H9 (cell line): Measurements from ENCODE around the gene NRXN2. TPM values are rescaled to one million over a fixed set of nuclear protein-coding genes. Genes with fewer than 3 reads are reported as not detected.

Experiments used
- DNase-seq: peaks from one replicate; pipeline ENCODE4 v3.0.0-alpha.2; 2017
- H2AFZ ChIP-seq: one replicate; pipeline ENCODE4 v1.6.1; 2013; ENCODE audit warnings: mild to moderate bottlenecking, low read length, control low read depth, moderate library complexity
- H2AK5ac ChIP-seq: 2 replicates; pipeline ENCODE4 v1.6.1; 2013; ENCODE audit warnings: low read length, control low read depth, mixed read lengths; ENCODE audit not compliant: insufficient read length
- H2BK120ac ChIP-seq: one replicate; pipeline ENCODE4 v1.6.1; 2013; ENCODE audit warnings: low read depth, mild to moderate bottlenecking, low read length, control low read depth, inconsistent platforms; ENCODE audit not compliant: poor library complexity, severe bottlenecking
- H2BK12ac ChIP-seq: 2 replicates; pipeline ENCODE4 v1.6.1; 2013; ENCODE audit warnings: low read length, control low read depth, mixed read lengths, low read depth; ENCODE audit not compliant: insufficient read length
- H2BK15ac ChIP-seq: 2 replicates; pipeline ENCODE4 v1.6.1; 2013; ENCODE audit warnings: low read depth, low read length, control low read depth
- H2BK20ac ChIP-seq: one replicate; pipeline ENCODE4 v1.6.1; 2013; ENCODE audit warnings: low read depth, mild to moderate bottlenecking, low read length, control low read depth, inconsistent platforms; ENCODE audit not compliant: poor library complexity, severe bottlenecking
- H2BK5ac ChIP-seq: 2 replicates; pipeline ENCODE4 v1.6.1; 2013; ENCODE audit warnings: low read length, control low read depth, mixed read lengths; ENCODE audit not compliant: insufficient read length
- H3K14ac ChIP-seq: 2 replicates; pipeline ENCODE4 v1.6.1; 2013; ENCODE audit warnings: low read length, control low read depth; ENCODE audit not compliant: insufficient read depth
- H3K18ac ChIP-seq: 2 replicates; pipeline ENCODE4 v1.6.1; 2013; ENCODE audit warnings: low read depth, mild to moderate bottlenecking, mixed read lengths, low read length, control low read depth; ENCODE audit not compliant: insufficient read length
- H3K23ac ChIP-seq: 2 replicates; pipeline ENCODE4 v1.6.1; 2013; ENCODE audit warnings: low read length, control low read depth, mixed read lengths, low read depth; ENCODE audit not compliant: insufficient read length
- H3K23me2 ChIP-seq: 2 replicates; pipeline ENCODE4 v1.6.1; 2013; ENCODE audit warnings: low read depth, mild to moderate bottlenecking, mixed read lengths, low read length, control low read depth; ENCODE audit not compliant: insufficient read length, poor library complexity, severe bottlenecking
- H3K27ac ChIP-seq: 2 replicates; pipeline ENCODE4 v1.5.1; 2013; ENCODE audit warnings: low read length, control low read depth, mixed read lengths, low read depth; ENCODE audit not compliant: insufficient read length
- H3K27me3 ChIP-seq: 2 replicates; pipeline ENCODE4 v1.6.1; 2013; ENCODE audit warnings: low read length, control low read depth, inconsistent platforms; ENCODE audit not compliant: insufficient read depth
- H3K4ac ChIP-seq: 2 replicates; pipeline ENCODE4 v1.6.1; 2013; ENCODE audit warnings: low read depth, mild to moderate bottlenecking, control low read depth, inconsistent platforms, low read length, moderate library complexity
- H3K4me1 ChIP-seq: 2 replicates; pipeline ENCODE4 v1.6.1; 2013; ENCODE audit warnings: low read length, control low read depth, inconsistent platforms; ENCODE audit not compliant: insufficient read depth
- H3K4me2 ChIP-seq: 2 replicates; pipeline ENCODE4 v1.6.1; 2013; ENCODE audit warnings: low read length, control low read depth, mixed read lengths; ENCODE audit not compliant: insufficient read length, insufficient read depth
- H3K56ac ChIP-seq: 2 replicates; pipeline ENCODE4 v1.6.1; 2013; ENCODE audit warnings: low read depth, mild to moderate bottlenecking, mixed read lengths, low read length, control low read depth; ENCODE audit not compliant: insufficient read length
- H3K79me1 ChIP-seq: 2 replicates; pipeline ENCODE4 v1.6.1; 2013; ENCODE audit warnings: low read depth, mild to moderate bottlenecking, moderate library complexity, low read length, control low read depth, inconsistent platforms; ENCODE audit not compliant: insufficient read depth, poor library complexity, severe bottlenecking
- H3K79me2 ChIP-seq: 2 replicates; pipeline ENCODE4 v1.6.1; 2013; ENCODE audit warnings: low read length, control low read depth, inconsistent platforms; ENCODE audit not compliant: insufficient read depth
- H3K9ac ChIP-seq: 2 replicates; pipeline ENCODE4 v1.6.1; 2013; ENCODE audit warnings: low read length, control low read depth, mixed read lengths; ENCODE audit not compliant: insufficient read length; ENCODE audit errors: extremely low read depth
- H3K9me3 ChIP-seq: one replicate; pipeline ENCODE4 v1.6.1; 2013; ENCODE audit warnings: low read depth, low read length, inconsistent platforms; ENCODE audit not compliant: control insufficient read depth
- H3T11ph ChIP-seq: one replicate; pipeline ENCODE4 v1.6.1; 2013; ENCODE audit warnings: mild to moderate bottlenecking, low read length, control low read depth, inconsistent platforms
- H4K20me1 ChIP-seq: one replicate; pipeline ENCODE4 v1.6.1; 2013; ENCODE audit not compliant: control insufficient read depth, insufficient read length, insufficient read depth
- H4K5ac ChIP-seq: 2 replicates; pipeline ENCODE4 v1.6.1; 2013; ENCODE audit warnings: low read depth, mild to moderate bottlenecking, mixed read lengths, low read length, control low read depth; ENCODE audit not compliant: insufficient read length
- H4K8ac ChIP-seq: replicated peaks from 2 replicates; pipeline ENCODE4 v1.6.1; 2013; ENCODE audit warnings: low read length, control low read depth, mixed read lengths, low read depth; ENCODE audit not compliant: insufficient read length
- H4K91ac ChIP-seq: 2 replicates; pipeline ENCODE4 v1.6.1; 2013; ENCODE audit warnings: low read depth, mild to moderate bottlenecking, moderate library complexity, mixed read lengths, low read length, control low read depth; ENCODE audit not compliant: insufficient read length
- H3K27ac Mint-ChIP-seq, 3 experiments: 2 replicates in 2 of 3; 3 replicates in 1 of 3; pipeline ENCODE4 v1.8.0; 2020 to 2021; ENCODE audit warnings: mixed read lengths in 3 of 3, mild to moderate bottlenecking in 1 of 3, moderate library complexity in 1 of 3
- H3K27me3 Mint-ChIP-seq: 2 replicates; pipeline ENCODE4 v1.8.0; 2021; ENCODE audit warnings: low read depth, mild to moderate bottlenecking, moderate library complexity, mixed read lengths
- H3K36me3 Mint-ChIP-seq, 3 experiments: 2 replicates in 2 of 3; 3 replicates in 1 of 3; pipeline ENCODE4 v1.8.0; 2020 to 2021; ENCODE audit warnings: low read depth in 3 of 3, mixed read lengths in 3 of 3; ENCODE audit not compliant: insufficient read depth in 1 of 3
- H3K4me1 Mint-ChIP-seq, 2 experiments: 2 replicates each; pipeline ENCODE4 v1.8.0; 2020; ENCODE audit warnings: mixed read lengths in 2 of 2
- H3K4me3 Mint-ChIP-seq, 2 experiments: 2 replicates in 1 of 2; 3 replicates in 1 of 2; pipeline ENCODE4 v1.8.0; 2020 to 2021; ENCODE audit warnings: mild to moderate bottlenecking in 2 of 2, mixed read lengths in 2 of 2, moderate library complexity in 1 of 2
- H3K9me3 Mint-ChIP-seq, 2 experiments: 2 replicates in 1 of 2; 3 replicates in 1 of 2; pipeline ENCODE4 v1.8.0; 2020; ENCODE audit warnings: mild to moderate bottlenecking in 2 of 2, mixed read lengths in 2 of 2, moderate library complexity in 1 of 2
- CTCF ChIP-seq: fragments of 200-600 bp; sonication (generic); conservative IDR thresholded peaks from 3 replicates; pipeline ENCODE4 v1.8.0; 2021; ENCODE audit warnings: antibody characterized with exemption, mild to moderate bottlenecking
- WGBS: extraction: QIAGEN DNeasy Blood & Tissue Kit; methylation state at CpG from one replicate; pipeline ENCODE4 v1.1.7; 2013; ENCODE audit warnings: missing lambda C conversion rate, low lambda C conversion rate, mixed read lengths; ENCODE audit not compliant: insufficient read length; ENCODE audit errors: extremely low coverage; 5-methylcytosine and 5-hydroxymethylcytosine counted together
- total RNA-seq: library from RNA; stranded (reverse); gene quantifications from 2 replicates; pipeline ENCODE4 v1.2.1, GENCODE V29; 2021

NRXN2 gene
- total RNA-seq, 1 experiment from 2014 or later, result 3.9 TPM

- no peak overlapping the region for H2AFZ ChIP-seq
These were observed 21.7 kb upstream of the NRXN2 start for GRCh38 chr11:64744544-64745188.

More at GRCh38 chr11:64744544-64745188, 21.7 kb upstream of the NRXN2 start:
- Histone ChIP-seq H3K56ac (no peak overlapping the region), H3K4ac (no peak overlapping the region), H2BK15ac (no peak overlapping the region), H3K14ac (no peak overlapping the region), H2BK20ac (no peak overlapping the region), H3K9ac (no peak overlapping the region), H3K23ac (no peak overlapping the region), H3K79me1 (no peaks in the 10 kb centered on the region), H4K5ac (no peak overlapping the region), H3K27me3 (peaks cover 1% of the 10 kb centered on the region; the same call in 1 of the 2 replicates), H2BK120ac (no peak overlapping the region), H4K91ac (no peak overlapping the region), H3K23me2 (peaks cover 43% of the 10 kb centered on the region), H3K18ac (no peak overlapping the region), H3K9me3 (no peaks in the 10 kb centered on the region), H3K4me1 (no peaks in the 10 kb centered on the region; the same call in 1 of the 2 replicates), H3K79me2 (no peaks in the 10 kb centered on the region), H2BK5ac (no peak overlapping the region), H4K20me1 (no peaks in the 10 kb centered on the region), H3K4me2 (peak overlapping the region; percentile 91), H3T11ph (no peak overlapping the region), H2BK12ac (no peak overlapping the region), H3K27ac (no peak overlapping the region), H2AK5ac (no peak overlapping the region), H4K8ac (no peak overlapping the region)
- no CpG with 5 or more reads among the region's 89 CpGs for WGBS
- no peak for TF ChIP-seq CTCF
- Mint-ChIP-seq H3K27ac (no peak overlapping the region), H3K4me3 (peak overlapping the region; percentile 69 to 93; a peak in 4 of 5 replicates), H3K9me3 (no peaks in the 10 kb centered on the region), H3K27me3 (peaks cover 50% of the 10 kb centered on the region), H3K4me1 (peaks cover 32 to 34% of the 10 kb centered on the region in 2 experiments), H3K36me3 (peaks cover 0 to 4% (median 0%) of the 10 kb centered on the region in 3 experiments; a peak in 1 of 7 replicates)
- no peak for DNase-seq
